Measurements from ENCODE around the gene UBE2S. TPM values are rescaled to one million over a fixed set of nuclear protein-coding genes. Genes with fewer than 3 reads are reported as not detected.
"Not testable (repeated sequence)": the region's sequence is repeated elsewhere in the genome, so short reads cannot be mapped to it uniquely, and the experiment has no call there.

UBE2S gene
- total and polyA plus RNA-seq, 5 donors from 2014 or later = 24.9 to 92.9 (median 36.4) TPM

- H3K27me3 Mint-ChIP-seq; ATAC-seq (ENCODE audit: low read depth in 2 of 2); DNase-seq; H3K4me3 Mint-ChIP-seq; H3K27ac Mint-ChIP-seq; H3K4me3 ChIP-seq (ENCODE audit: low read depth, low read length); H3K9me3 ChIP-seq (ENCODE audit: control insufficient read depth in 2 of 2, low read length in 2 of 2); H3K27ac ChIP-seq (ENCODE audit: insufficient read depth, low read length, poor library complexity, severe bottlenecking); H3K9me3 Mint-ChIP-seq; H3K27me3 ChIP-seq (ENCODE audit: control insufficient read depth, insufficient read depth, low read length): not testable (repeated sequence)
- Histone ChIP-seq H3K4me1 (ENCODE audit: control insufficient read depth, insufficient read depth, low read length, poor library complexity, severe bottlenecking) (peaks cover 17% of the 10 kb centered on the region), H3K36me3 (ENCODE audit: control insufficient read depth, insufficient read depth, low read length) (peaks cover 30% of the 10 kb centered on the region)
- Mint-ChIP-seq H3K36me3 (peaks cover 22% of the 10 kb centered on the region), H3K4me1 (peaks cover 14 to 28% (median 20%) of the 10 kb centered on the region in 4 donors)
Observed at GRCh38 chr19:55401390-55401789, 6.2 kb downstream of the UBE2S start.

- H3K9me3 ChIP-seq (ENCODE audit: control insufficient read depth in 2 of 2, low read length in 2 of 2) = no peaks in the 10 kb centered on the region
- H3K4me1 Mint-ChIP-seq = peaks cover 7 to 19% (median 11%) of the 10 kb centered on the region in 4 donors
- no peak overlapping the region for H3K27ac ChIP-seq (ENCODE audit: insufficient read depth, low read length, poor library complexity, severe bottlenecking)
- H3K27me3 Mint-ChIP-seq = peaks cover under 1% of the 10 kb centered on the region
- H3K4me1 ChIP-seq (ENCODE audit: control insufficient read depth, insufficient read depth, low read length, poor library complexity, severe bottlenecking) = peaks cover 8% of the 10 kb centered on the region
- H3K9me3 Mint-ChIP-seq = no peaks in the 10 kb centered on the region
- peaks cover 30% of the 10 kb centered on the region for H3K36me3 ChIP-seq (ENCODE audit: control insufficient read depth, insufficient read depth, low read length)
- H3K4me3 ChIP-seq (ENCODE audit: low read depth, low read length) = no peak overlapping the region
- H3K36me3 Mint-ChIP-seq = peaks cover 13% of the 10 kb centered on the region
- no peak overlapping the region for H3K27ac Mint-ChIP-seq
- no peak for ATAC-seq (ENCODE audit: low read depth in 2 of 2)
- no peak for DNase-seq
- H3K4me3 Mint-ChIP-seq = peak overlapping the region in 1 of 4 donors; percentile 41
- H3K27me3 ChIP-seq (ENCODE audit: control insufficient read depth, insufficient read depth, low read length) = no peaks in the 10 kb centered on the region
Observed at GRCh38 chr19:55400281-55401087, 7.1 kb downstream of the UBE2S start.

GRCh38 chr19:55398200-55398925 is 9.2 kb downstream of the UBE2S start:
- no peak overlapping the region for H3K27ac Mint-ChIP-seq
- H3K36me3 Mint-ChIP-seq = peaks cover 12% of the 10 kb centered on the region
- DNase-seq = peak in 1 of 3 donors; percentile 44
- Histone ChIP-seq H3K36me3 (ENCODE audit: control insufficient read depth, insufficient read depth, low read length) (peaks cover 28% of the 10 kb centered on the region), H3K27me3 (ENCODE audit: control insufficient read depth, insufficient read depth, low read length) (no peaks in the 10 kb centered on the region), H3K9me3 (ENCODE audit: control insufficient read depth in 2 of 2, low read length in 2 of 2) (no peaks in the 10 kb centered on the region), H3K4me3 (ENCODE audit: low read depth, low read length) (peak overlapping the region; percentile 52), H3K27ac (ENCODE audit: insufficient read depth, low read length, poor library complexity, severe bottlenecking) (no peak overlapping the region), H3K4me1 (ENCODE audit: control insufficient read depth, insufficient read depth, low read length, poor library complexity, severe bottlenecking) (peaks cover 7% of the 10 kb centered on the region)
- peaks cover 7 to 10% (median 9%) of the 10 kb centered on the region in 4 donors for H3K4me1 Mint-ChIP-seq
- peak overlapping the region in 2 of 4 donors; percentile 29 to 51 for H3K4me3 Mint-ChIP-seq
- no peaks in the 10 kb centered on the region for H3K27me3 Mint-ChIP-seq
- H3K9me3 Mint-ChIP-seq = no peaks in the 10 kb centered on the region
- no peak for ATAC-seq (ENCODE audit: low read depth in 2 of 2)

- ATAC-seq (ENCODE audit: low read depth in 2 of 2) (no peak), DNase-seq (no peak)
- no peaks in the 10 kb centered on the region for H3K27me3 Mint-ChIP-seq
- Histone ChIP-seq H3K4me3 (ENCODE audit: low read depth, low read length) (no peak overlapping the region), H3K4me1 (ENCODE audit: control insufficient read depth, insufficient read depth, low read length, poor library complexity, severe bottlenecking) (peaks cover 17% of the 10 kb centered on the region), H3K27ac (ENCODE audit: insufficient read depth, low read length, poor library complexity, severe bottlenecking) (no peak overlapping the region), H3K9me3 (ENCODE audit: control insufficient read depth in 2 of 2, low read length in 2 of 2) (no peaks in the 10 kb centered on the region), H3K36me3 (ENCODE audit: control insufficient read depth, insufficient read depth, low read length) (peaks cover 29% of the 10 kb centered on the region), H3K27me3 (ENCODE audit: control insufficient read depth, insufficient read depth, low read length) (no peaks in the 10 kb centered on the region)
- peak overlapping the region in 1 of 4 donors; percentile 54 for H3K4me3 Mint-ChIP-seq
- H3K9me3 Mint-ChIP-seq = no peaks in the 10 kb centered on the region
- peaks cover 19% of the 10 kb centered on the region for H3K36me3 Mint-ChIP-seq
- peak overlapping the region in 2 of 3 donors; percentile 62 to 80 for H3K27ac Mint-ChIP-seq
- peaks cover 7 to 41% (median 23%) of the 10 kb centered on the region in 4 donors for H3K4me1 Mint-ChIP-seq
Observed at GRCh38 chr19:55392820-55393761, 14.5 kb downstream of the UBE2S start.

- no peaks in the 10 kb centered on the region for H3K27me3 ChIP-seq (ENCODE audit: control insufficient read depth, insufficient read depth, low read length)
- peaks cover 39% of the 10 kb centered on the region for H3K36me3 ChIP-seq (ENCODE audit: control insufficient read depth, insufficient read depth, low read length)
- H3K4me3 ChIP-seq (ENCODE audit: low read depth, low read length) = no peak overlapping the region
- no peak overlapping the region for H3K27ac ChIP-seq (ENCODE audit: insufficient read depth, low read length, poor library complexity, severe bottlenecking)
- no peak for DNase-seq
- H3K27ac Mint-ChIP-seq = peak overlapping the region in 1 of 3 donors; percentile 52
- H3K4me1 ChIP-seq (ENCODE audit: control insufficient read depth, insufficient read depth, low read length, poor library complexity, severe bottlenecking) = peaks cover 29% of the 10 kb centered on the region
- ATAC-seq (ENCODE audit: low read depth in 2 of 2) = no peak
- H3K36me3 Mint-ChIP-seq = peaks cover 19% of the 10 kb centered on the region
- H3K9me3 ChIP-seq (ENCODE audit: control insufficient read depth in 2 of 2, low read length in 2 of 2) = no peaks in the 10 kb centered on the region
- H3K4me1 Mint-ChIP-seq = peaks cover 5 to 51% (median 25%) of the 10 kb centered on the region in 4 donors
- peak overlapping the region in 2 of 4 donors; percentile 27 to 60 for H3K4me3 Mint-ChIP-seq
- H3K9me3 Mint-ChIP-seq = no peaks in the 10 kb centered on the region
- no peaks in the 10 kb centered on the region for H3K27me3 Mint-ChIP-seq
Observed at GRCh38 chr19:55391702-55392615, 15.6 kb downstream of the UBE2S start.

- no peak for DNase-seq
- H3K27ac ChIP-seq (ENCODE audit: insufficient read depth, low read length, poor library complexity, severe bottlenecking) = no peak overlapping the region
- H3K27ac Mint-ChIP-seq = peak overlapping the region in 1 of 3 donors; percentile 52
Observed at GRCh38 chr19:55391191-55391670, 16.4 kb downstream of the UBE2S start.

More at GRCh38 chr19:55391191-55391670, 16.4 kb downstream of the UBE2S start:
- peaks cover 26% of the 10 kb centered on the region for H3K36me3 Mint-ChIP-seq
- Histone ChIP-seq H3K4me1 (ENCODE audit: control insufficient read depth, insufficient read depth, low read length, poor library complexity, severe bottlenecking) (peaks cover 35% of the 10 kb centered on the region), H3K4me3 (ENCODE audit: low read depth, low read length) (no peak overlapping the region), H3K27me3 (ENCODE audit: control insufficient read depth, insufficient read depth, low read length) (no peaks in the 10 kb centered on the region), H3K9me3 (ENCODE audit: control insufficient read depth in 2 of 2, low read length in 2 of 2) (no peaks in the 10 kb centered on the region), H3K36me3 (ENCODE audit: control insufficient read depth, insufficient read depth, low read length) (peaks cover 41% of the 10 kb centered on the region)
- peaks cover 5 to 58% (median 28%) of the 10 kb centered on the region in 4 donors for H3K4me1 Mint-ChIP-seq
- no peaks in the 10 kb centered on the region for H3K27me3 Mint-ChIP-seq
- no peak for ATAC-seq (ENCODE audit: low read depth in 2 of 2)
- H3K9me3 Mint-ChIP-seq = no peaks in the 10 kb centered on the region
- peak overlapping the region in 1 of 4 donors; percentile 80 for H3K4me3 Mint-ChIP-seq
